Mucosa of descending colon (tissue), 3 donors: ENCODE results near the gene C11orf65. TPM values are rescaled to one million over a fixed set of nuclear protein-coding genes. Genes with fewer than 3 reads are reported as not detected.
A peak's percentile ranks its signal among the peaks of the same experiment; 100 is the strongest.

ENCODE experiments used
- ATAC-seq: fragments of 200-7000 bp; cut with Tn5 transposase; one replicate; pipeline ENCODE4 v1.9.1; 2020; ENCODE audit warnings: mild to moderate bottlenecking, moderate library complexity
- DNase-seq, 3 donors: peaks; one replicate each; pipeline ENCODE4 v3.0.0-alpha.2; 2020
- H3K36me3 ChIP-seq: fragments of 200-600 bp; one replicate; pipeline ENCODE4 v1.8.0; 2021; ENCODE audit warnings: low read depth, mild to moderate bottlenecking
- H3K4me1 ChIP-seq: fragments of 200-600 bp; one replicate; pipeline ENCODE4 v1.8.0; 2021; ENCODE audit warnings: low read depth, mild to moderate bottlenecking
- H3K4me3 ChIP-seq: fragments of 200-600 bp; one replicate; pipeline ENCODE4 v1.8.0; 2021; ENCODE audit warnings: mild to moderate bottlenecking
- H3K9me3 ChIP-seq: fragments of 200-600 bp; one replicate; pipeline ENCODE4 v1.8.0; 2021; ENCODE audit warnings: mild to moderate bottlenecking
- intact Hi-C, 2 donors: fragments of 100-400 bp; cut with DNase I in 1 of 2; cut with micrococcal nuclease in 1 of 2; formaldehyde crosslinking; loops; one replicate each; pipeline versions ENCODE4 v1.11.0 to v1.11.1; 2022; cut with DNase I, micrococcal nuclease
- total RNA-seq, 3 donors: library from RNA; stranded (reverse); fragmentation: NEBNext Ultra II Directional in 2 of 3; extraction: Animal tissue kit (Norgen Biotek cat#: 25700) in 2 of 3; gene quantifications; one replicate each; pipeline versions ENCODE4 v1.2.1 to v1.2.4, GENCODE V29; 2021 to 2023
- TF ChIP-seq, protein P1 (sequence below): fragments of 200-600 bp; IDR thresholded peaks from one replicate; pipeline ENCODE4 v1.8.0; 2022; ENCODE audit warnings: antibody characterized with exemption, mild to moderate bottlenecking
- donor health status: DM: no; HTN: no; CAD: no; lungs with moderate emphysema.
- donor health status: DM: no; HTN: no; CAD: no.
- donor health status: DM: no; HTN: yes; CAD: no.

Gene C11orf65
- total RNA-seq, 3 donors from 2014 or later = 0.31 to 1.3 (median 0.35) TPM

DNA sequence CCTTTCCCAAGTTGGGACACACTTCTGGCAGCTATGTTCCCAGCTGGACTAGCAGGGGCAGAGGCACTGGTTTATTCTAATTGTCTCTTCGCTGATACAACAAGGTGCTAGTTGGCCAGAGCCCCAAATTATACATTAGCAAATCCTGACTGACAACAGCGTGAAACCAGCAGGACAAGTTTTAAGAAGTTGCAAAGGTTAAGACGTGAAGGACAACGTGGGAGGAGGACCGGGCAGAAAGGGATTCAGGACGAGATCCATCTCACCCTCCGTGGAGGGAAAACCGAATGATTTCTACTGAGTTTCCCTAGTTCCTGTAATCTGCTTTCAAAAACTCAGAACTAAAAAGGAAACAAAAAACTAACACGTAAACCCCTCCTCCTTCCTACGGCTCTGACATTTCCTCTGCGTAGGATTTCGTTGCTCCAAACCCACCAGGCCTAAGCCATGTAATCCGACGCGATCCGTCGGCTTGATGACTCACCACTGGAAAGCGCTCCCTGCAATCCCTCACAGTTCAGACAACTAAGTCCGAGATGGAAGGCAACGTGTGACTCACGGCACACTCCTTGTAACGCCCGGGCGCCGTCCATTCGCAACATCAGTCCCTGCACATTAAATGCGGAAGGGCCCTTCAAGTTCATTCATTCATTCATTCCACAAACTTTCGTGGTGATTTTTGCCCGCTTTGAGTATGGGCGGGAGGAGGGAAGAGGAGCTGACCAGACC lies 30.2 kb upstream of the C11orf65 start:
- Histone ChIP-seq H3K4me3 (peak overlapping the region; percentile 48), H3K36me3 (no peaks in the 10 kb centered on the region), H3K9me3 (no peaks in the 10 kb centered on the region), H3K4me1 (peaks cover 10% of the 10 kb centered on the region)
- DNase-seq (peak; percentile 82 to 89 (median 85)), ATAC-seq (peak; percentile 95)
- TF ChIP-seq, protein P1, sequence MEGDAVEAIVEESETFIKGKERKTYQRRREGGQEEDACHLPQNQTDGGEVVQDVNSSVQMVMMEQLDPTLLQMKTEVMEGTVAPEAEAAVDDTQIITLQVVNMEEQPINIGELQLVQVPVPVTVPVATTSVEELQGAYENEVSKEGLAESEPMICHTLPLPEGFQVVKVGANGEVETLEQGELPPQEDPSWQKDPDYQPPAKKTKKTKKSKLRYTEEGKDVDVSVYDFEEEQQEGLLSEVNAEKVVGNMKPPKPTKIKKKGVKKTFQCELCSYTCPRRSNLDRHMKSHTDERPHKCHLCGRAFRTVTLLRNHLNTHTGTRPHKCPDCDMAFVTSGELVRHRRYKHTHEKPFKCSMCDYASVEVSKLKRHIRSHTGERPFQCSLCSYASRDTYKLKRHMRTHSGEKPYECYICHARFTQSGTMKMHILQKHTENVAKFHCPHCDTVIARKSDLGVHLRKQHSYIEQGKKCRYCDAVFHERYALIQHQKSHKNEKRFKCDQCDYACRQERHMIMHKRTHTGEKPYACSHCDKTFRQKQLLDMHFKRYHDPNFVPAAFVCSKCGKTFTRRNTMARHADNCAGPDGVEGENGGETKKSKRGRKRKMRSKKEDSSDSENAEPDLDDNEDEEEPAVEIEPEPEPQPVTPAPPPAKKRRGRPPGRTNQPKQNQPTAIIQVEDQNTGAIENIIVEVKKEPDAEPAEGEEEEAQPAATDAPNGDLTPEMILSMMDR = no peak
- intact Hi-C loops = no loop called here

DNA sequence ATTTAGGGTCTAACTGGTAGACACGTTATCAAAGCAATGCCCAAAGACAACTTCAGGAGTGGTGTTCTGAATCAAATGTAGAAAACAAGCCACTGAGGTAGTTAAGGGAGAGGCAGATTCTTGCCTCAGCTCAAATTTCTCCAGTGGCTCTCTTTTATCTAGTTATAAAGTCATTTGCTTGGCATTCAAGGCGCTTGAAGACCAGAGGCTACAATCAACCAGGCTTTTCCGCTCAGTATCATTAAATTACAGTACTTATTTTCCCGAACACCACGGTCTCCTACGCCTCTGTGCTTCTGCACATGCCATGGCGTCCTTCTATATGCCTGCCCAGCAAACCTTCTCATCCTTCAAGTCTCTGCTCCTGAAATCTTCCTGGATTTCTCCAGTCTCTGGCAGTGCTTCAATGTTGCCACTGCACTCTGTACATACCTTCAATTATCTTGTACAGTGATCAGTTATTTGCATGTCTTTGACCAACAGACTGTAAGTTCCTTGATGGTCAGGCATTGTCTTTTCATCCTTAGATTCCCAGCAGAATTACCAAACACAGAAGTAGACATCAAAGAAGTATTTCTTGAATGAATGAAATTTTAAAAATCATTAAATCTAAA lies 29.4 kb upstream of the C11orf65 start:
- intact Hi-C loops = no loop called here
- Histone ChIP-seq H3K9me3 (no peaks in the 10 kb centered on the region), H3K36me3 (no peaks in the 10 kb centered on the region), H3K4me3 (no peak overlapping the region), H3K4me1 (peaks cover 10% of the 10 kb centered on the region)
- no peak for DNase-seq
- TF ChIP-seq, protein P1 = no peak
- ATAC-seq = no peak

DNA sequence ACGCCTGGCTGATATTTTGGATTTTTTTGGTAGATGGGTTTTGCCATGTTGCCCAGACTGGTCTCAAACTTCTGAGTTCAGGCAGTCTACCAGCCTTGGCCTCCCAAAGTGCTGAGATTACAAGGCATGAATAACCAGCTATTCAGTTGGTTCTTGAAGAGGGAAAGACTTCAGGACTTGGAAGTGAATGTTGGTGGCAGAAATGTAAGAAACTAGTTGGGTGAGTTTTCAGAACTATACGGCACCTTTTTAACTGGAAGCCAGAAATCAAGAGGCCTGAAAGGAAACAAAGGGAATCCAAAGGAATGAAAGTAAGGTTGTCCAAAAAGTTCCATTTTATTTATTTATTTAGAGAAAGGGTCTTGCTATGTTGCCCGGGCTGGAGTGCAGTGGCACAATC lies 28.0 kb upstream of the C11orf65 start:
- intact Hi-C loops = no loop called here
- no peak for ATAC-seq
- Histone ChIP-seq H3K4me3 (no peak overlapping the region), H3K36me3 (no peaks in the 10 kb centered on the region), H3K9me3 (no peaks in the 10 kb centered on the region), H3K4me1 (peaks cover 10% of the 10 kb centered on the region)
- TF ChIP-seq, protein P1 = no peak
- DNase-seq = no peak

DNA sequence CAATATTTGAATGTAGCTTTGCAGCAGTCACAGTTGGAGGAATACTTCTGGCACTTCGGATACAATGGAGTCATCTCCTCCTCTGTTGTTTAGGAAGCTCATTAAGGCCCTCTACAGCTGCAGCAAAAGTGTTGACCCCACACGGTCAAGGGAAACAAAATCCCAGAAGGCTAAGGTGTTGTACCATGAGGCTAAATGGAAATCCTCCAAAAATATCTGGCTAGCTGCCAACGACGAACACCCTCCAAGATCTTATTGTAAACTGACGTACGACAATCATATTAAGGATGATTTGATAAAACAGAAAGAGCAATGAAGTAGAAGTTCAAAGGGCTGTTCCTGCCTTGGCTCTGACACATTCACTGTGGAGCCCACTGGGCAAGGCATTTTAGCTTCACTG lies 26.9 kb upstream of the C11orf65 start:
- TF ChIP-seq, protein P1 = no peak
- DNase-seq (no peak), ATAC-seq (no peak)
- intact Hi-C loops = no loop called here
- Histone ChIP-seq H3K9me3 (no peaks in the 10 kb centered on the region), H3K4me3 (no peak overlapping the region), H3K4me1 (peaks cover 10% of the 10 kb centered on the region), H3K36me3 (no peaks in the 10 kb centered on the region)

DNA sequence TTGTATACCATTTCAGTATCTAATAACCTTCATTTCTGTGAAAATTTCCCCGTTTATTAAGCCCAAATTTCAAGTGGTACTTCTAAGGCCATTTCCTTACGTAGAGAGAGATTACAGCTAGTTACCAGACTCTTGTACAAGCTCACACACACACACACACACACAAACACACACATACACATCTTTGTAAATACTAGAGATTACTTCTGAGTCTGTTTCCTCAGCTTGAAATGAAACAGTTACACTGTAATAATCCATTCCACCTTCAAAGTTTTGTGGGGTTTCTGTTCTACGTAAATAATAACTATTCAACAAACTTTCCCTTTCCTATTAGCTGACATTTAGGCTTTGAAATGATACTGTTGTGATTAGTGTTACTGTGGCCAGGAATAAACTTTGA lies 24.6 kb upstream of the C11orf65 start:
- Histone ChIP-seq H3K4me1 (peaks cover 9% of the 10 kb centered on the region), H3K9me3 (no peaks in the 10 kb centered on the region), H3K36me3 (no peaks in the 10 kb centered on the region), H3K4me3 (no peak overlapping the region)
- intact Hi-C loops = no loop called here
- DNase-seq = no peak
- ATAC-seq = no peak
- TF ChIP-seq, protein P1 = no peak
